ENCODE data around the gene GADD45A. TPM values are rescaled to one million over a fixed set of nuclear protein-coding genes. Genes with fewer than 3 reads are reported as not detected.

GADD45A gene
- total and polyA plus RNA-seq, 9 of the 15 experiments (the other 6 are each of a cell fraction or from before 2014, with no cell fraction given) = 21.3 to 156 (median 62.1) TPM

GRCh38 chr1:67679691-67680090 lies 5.3 kb upstream of the GADD45A start:
- FAIRE-seq (no peak), DNase-seq (ENCODE audit: extremely low read depth in 1 of 4, low spot score in 3 of 4) (no peak), ATAC-seq (no peak)
- intact Hi-C loops (cut with micrococcal nuclease) (loop anchor here (10.0 kb wide), 1 partner anchor 245 kb away; the partner anchor contains the start of gene SERBP1), in situ Hi-C loops (cut with MboI) (no loop called here)
- H3K4me1 ChIP-seq (replicated peaks in 1 of 2; ENCODE audit: control insufficient read depth in 2 of 2, insufficient read depth in 2 of 2, low read length in 2 of 2) = peaks cover 5 to 24% of the 10 kb centered on the region in 2 experiments; a peak in 3 of 5 replicates
- no peak overlapping the region for H3K27ac ChIP-seq (ENCODE audit: extremely low read depth, low read depth, low read length)
- TF ChIP-seq ZNF699 (CRISPR knock-in tag; IDR thresholded peaks at IDR 0.05; ENCODE audit: insufficient replicate concordance) (no peak), CCAR2 (IDR thresholded peaks at IDR 0.05; ENCODE audit: low read depth, low read length) (no peak), HMGN3 (IDR thresholded peaks at IDR 0.05; ENCODE audit: borderline replicate concordance, extremely low read depth, insufficient read length, low read depth, low read length) (no peak), YBX1 (IDR thresholded peaks at IDR 0.05) (no peak), RFX7 (CRISPR knock-in tag; IDR thresholded peaks at IDR 0.05) (no peak), ID3 (CRISPR knock-in tag; IDR thresholded peaks at IDR 0.05) (no peak), ID3 (tag; IDR thresholded peaks at IDR 0.05) (no peak), ZNF707 (CRISPR knock-in tag; conservative IDR thresholded peaks at IDR 0.05) (no peak), ELF4 (CRISPR knock-in tag; IDR thresholded peaks at IDR 0.05) (no peak), XRCC3 (IDR thresholded peaks at IDR 0.05) (no peak), CREB1 (IDR thresholded peaks at IDR 0.05) (no peak), CREB1 (CRISPR knock-in tag; IDR thresholded peaks at IDR 0.05) (no peak), MIER1 (IDR thresholded peaks at IDR 0.05; ENCODE audit: low read depth) (no peak), ZNF134 (CRISPR knock-in tag; conservative IDR thresholded peaks at IDR 0.05) (no peak)
- H3K9me1 ChIP-seq (ENCODE audit: control insufficient read depth, insufficient read depth, low read length) = no peaks in the 10 kb centered on the region
- no peaks in the 10 kb centered on the region for H3K27me3 ChIP-seq (ENCODE audit: control insufficient read depth in 2 of 2, insufficient read depth in 2 of 2, low read length in 2 of 2)
- H3K4me3 ChIP-seq = no peak overlapping the region
- H3K36me3 ChIP-seq (ENCODE audit: control insufficient read depth, insufficient read depth, low read length) = no peaks in the 10 kb centered on the region
- no peaks in the 10 kb centered on the region for H4K20me1 ChIP-seq (replicated peaks; ENCODE audit: control insufficient read depth, insufficient read depth, low read length)
- POLR2A ChIA-PET = interaction anchor here (1.4 kb wide), 1 partner anchor 12 kb away, joined by 4 read pairs; no protein-coding TSS in a partner anchor
- H3K4me2 ChIP-seq (ENCODE audit: insufficient read depth, low read length) = no peak overlapping the region
- CTCF ChIA-PET (ENCODE audit: low intra/inter-chr PET ratio) = no interaction called here
- BruUV-seq (replicated peaks) = no TSS peak
- no peaks in the 10 kb centered on the region for H3K9me3 ChIP-seq (replicated peaks; ENCODE audit: control insufficient read depth, insufficient read depth, low read depth, low read length)
- H3K9ac ChIP-seq (ENCODE audit: insufficient read depth in 1 of 2, low read depth in 2 of 2, low read length in 2 of 2) = no peak overlapping the region
- peaks cover 6% of the 10 kb centered on the region; the same call in 2 of the 3 replicates for H3K79me2 ChIP-seq (ENCODE audit: control insufficient read depth, insufficient read depth, low read length)
- H2AFZ ChIP-seq (ENCODE audit: low read depth, low read length) = no peak overlapping the region
